Measurements from ENCODE around the gene ESPN.
"Not testable (repeated sequence)": the region's sequence is repeated elsewhere in the genome, so short reads cannot be mapped to it uniquely, and the experiment has no call there.

ESPN gene

DNA sequence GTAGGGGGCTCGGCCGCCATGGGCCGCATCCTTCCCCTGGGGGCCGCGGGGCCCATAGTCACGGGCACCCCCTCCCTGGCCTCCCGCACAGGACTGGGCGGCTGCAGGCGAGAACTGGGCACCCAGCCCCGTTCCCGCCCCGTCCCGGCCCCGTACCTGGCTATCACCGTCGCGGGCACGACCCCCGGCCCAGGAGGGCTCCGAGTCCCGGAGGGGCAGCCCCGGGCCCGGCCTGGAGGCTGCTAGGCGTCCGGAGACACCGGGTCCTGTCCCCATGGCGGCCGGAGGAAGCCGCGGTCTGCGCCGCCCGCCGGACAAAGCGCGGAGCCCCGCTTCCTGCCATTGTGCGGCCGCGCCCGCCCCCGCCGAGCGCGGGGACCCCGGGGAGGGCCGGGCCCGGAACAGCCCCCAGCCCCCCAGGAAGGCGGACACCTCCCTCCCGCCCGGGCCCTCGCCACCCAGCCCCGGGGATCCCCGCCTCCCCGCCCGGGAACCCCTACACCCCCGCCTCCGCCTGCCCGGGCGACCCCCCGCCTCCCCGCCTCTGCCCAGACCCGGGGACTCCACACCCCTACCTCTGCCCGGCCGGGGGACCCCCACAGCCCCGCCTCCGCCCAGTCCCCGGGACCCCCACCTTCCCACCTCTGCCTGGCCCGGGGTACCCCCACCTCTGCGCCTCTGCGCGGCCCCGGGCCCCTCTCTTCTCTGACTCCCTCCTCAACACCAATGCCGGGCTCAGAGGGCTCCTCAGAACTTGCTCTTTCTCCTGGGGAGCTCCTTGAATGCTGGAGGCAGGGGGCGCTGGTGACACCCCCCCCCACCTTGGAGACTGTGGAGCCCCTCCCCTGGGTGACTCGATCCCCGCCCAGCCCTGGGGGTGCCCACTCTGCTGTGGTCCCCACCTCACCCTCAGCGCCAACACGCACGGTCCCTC lies 60.9 kb downstream of the ESPN start:
- DNase-seq: peak in 1 of 2 experiments; percentile 33

DNA sequence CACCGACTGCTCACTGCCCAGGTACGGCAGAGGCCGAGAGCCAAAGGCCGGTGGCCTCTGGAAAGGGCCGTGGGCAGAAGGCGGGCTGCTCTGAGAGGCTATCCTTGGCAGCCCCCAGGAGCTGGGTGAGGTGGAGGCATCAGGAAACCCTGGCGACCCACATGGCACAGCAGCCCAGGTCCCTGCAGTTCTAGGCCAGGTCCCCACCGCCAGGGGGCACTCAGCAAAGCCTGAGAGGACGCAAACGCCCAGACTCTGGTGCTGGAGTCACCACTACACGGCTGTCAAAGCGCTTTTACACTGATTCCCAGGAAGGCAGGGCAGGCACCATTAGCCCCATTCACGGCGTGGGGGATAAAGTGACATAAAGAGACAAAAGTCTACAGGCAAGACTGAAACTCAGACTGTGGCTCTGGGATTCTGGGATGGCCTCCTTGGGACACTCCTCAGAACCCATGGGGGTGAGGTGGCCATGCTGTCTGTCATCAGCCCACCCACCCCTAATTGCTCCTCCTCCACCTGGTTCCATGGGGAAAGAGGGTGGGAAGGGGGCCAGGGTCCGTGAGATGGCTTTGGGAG lies 61.9 kb downstream of the ESPN start:
- DNase-seq: peak; percentile 74 to 98

DNA sequence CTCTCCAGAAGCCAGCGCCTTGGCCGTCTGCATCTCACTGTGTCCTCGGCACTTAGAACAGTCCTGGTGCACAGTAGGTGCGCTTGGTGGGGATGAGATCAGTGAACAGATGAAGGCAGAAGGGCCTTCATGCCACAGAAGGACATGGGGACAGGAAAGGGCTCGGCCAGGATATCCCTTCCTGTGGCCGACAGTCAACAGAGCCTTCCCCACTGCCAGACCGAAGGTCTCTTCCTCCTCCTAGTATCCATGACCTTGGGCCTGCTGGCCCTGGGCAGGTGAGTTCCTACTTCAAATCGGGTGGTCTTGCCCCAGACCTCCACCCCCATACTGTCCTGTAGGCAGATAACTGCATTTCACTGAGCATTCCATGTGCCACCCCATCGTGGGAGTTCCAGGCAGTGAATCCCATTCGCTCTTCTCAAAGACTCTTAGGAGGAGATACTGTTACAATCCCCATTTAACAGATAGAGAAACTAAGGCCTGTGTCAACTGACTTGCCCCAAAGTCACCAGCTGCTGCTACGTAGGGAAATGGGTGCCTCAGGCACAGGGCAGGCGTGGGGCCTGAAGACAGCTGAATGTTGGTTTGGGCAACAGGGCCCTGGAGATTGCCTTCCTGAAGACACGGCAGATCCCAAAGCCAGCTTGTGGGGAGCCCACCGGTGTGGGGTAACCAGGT lies 63.4 kb downstream of the ESPN start:
- no peak for DNase-seq

DNA sequence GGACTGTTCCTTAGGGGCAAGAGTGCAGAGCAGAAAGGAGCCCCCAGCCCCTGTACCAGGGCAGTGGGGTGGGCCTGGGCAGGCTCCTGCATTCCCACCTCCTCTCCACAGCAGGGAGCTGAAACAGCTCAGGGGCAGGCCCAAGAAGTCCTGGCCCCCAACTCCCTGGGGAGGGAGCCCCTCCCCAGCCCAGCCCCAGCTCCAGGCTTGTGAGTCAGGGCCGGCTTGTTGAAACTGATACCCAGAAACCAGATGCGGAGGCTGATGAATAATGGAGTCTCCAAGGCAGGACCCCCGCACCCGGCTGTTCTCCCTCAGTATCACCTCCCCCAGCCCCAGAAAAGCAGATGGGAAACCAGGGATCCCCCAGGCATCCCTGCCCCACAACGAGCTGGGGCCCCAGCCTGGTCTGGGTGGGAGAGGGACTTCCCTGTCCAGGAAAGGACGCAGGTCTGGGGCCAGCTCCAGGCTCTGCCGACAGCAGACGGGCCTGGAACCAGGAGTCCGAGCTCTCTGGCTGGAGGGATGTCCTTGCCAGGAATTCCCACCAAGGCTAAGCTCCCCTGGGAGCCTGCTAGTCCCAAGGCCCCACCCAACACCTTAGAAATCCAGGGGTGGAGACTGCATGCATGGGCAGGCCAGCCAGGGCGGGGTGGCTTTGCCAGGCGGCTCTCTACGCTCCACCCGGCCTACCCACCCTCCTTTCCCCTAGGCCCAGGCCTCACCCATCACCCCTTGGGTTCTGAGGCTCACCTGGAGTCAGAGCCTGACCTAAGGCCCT lies 64.2 kb downstream of the ESPN start:
- DNase-seq: peak; percentile 84 to 94

DNA sequence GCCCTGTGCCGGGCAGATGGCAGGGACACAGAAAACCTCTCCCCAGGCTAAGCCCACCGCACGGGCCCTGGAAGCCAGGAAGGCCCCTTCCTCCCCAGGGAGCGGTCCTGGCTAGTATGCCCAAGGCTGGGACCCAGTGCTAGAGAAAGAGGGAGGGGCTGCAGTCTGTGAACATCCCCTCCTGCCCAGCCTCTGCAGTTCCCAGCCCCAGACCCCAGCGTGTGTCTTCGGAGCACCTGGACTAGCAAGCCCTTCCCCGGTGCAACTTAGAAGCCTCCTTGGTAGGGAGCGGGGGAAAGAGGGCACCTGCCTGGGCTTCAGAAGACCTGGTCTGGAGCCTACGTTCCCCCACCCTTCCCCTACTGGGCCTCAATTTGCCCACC lies 64.8 kb downstream of the ESPN start:
- DNase-seq: peak; percentile 70 to 89

DNA sequence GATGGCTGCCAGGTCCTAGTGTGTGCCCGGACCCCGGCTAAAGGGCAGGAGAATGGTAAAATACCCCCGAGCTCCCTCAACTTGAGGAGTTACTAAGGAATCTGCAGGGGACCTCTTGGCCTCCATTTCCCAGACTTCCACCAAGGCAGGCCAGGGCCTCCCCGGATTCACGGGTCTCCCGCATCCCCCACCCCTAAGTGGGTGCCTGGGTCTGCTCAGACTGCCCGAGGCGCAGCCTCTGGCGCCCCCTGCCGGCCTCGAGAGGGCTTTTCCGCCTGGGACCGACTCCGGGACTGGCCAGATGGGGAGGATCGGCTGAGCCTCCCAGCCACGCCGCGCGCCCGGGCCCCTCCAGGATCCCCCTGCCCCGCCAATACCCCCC lies 65.2 kb downstream of the ESPN start:
- DNase-seq: peak; percentile 67 to 92

DNA sequence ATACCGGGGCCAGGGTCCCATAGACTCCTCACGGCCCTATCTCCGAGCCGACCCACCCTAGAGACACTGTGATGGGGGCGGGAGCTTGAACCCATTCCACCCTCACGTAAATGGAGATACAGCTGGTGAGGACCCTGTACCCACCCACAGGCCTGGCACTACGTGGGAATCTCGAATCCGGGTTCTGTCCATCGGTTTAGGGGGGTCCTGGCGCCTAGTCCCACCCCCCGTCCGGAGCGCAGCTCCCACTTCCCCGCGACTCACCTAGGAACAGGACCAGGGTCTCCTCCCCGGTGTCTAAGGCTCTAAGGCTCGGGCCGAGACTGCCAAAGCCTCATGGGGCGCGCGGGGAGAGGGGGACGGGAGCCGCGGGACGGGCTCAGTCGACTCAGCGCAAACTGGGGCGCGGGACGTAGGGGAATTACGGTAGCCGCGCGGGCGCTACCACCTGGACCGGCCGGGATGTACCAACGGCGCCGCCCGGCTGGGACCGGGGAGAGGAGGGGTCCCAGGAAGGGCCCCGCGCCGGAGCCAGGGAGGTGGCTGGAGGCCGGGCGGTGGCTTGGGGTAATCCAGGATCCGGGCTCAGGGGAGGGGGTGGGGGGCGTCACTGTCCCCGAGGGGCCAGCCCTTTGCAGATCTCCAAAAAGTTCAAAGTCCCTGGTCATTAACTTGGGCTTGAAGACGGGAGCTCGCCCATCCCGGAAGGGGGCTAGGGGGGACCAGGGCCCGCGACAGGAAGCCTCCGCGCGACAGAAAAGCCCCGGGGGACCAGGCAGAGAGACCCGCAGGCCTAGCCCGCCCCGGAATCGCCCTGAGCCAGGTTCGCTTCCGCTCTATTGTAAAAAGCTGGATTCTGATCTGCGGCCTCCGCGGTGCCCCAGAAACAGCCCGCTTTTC lies 65.9 kb downstream of the ESPN start:
- peak; percentile 76 to 94 for DNase-seq

DNA sequence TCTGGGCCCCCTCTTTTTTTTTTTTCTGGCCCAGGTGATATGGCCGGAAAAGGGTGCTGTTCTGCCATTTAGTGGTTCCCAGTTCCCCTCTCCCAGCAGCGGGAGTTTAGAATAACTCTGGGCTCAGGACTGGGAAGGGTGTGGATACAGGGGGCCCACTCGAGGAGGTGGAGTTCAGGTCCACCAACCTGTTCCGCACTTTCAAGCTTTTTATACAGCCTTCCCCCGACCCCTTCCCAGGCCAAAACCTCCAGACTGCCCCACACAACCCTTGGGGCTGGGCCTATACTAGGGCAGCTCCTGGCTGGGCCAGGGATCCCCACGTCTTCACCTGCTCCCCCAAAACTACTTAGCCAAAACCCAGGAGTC lies 66.5 kb downstream of the ESPN start:
- no peak for DNase-seq

DNA sequence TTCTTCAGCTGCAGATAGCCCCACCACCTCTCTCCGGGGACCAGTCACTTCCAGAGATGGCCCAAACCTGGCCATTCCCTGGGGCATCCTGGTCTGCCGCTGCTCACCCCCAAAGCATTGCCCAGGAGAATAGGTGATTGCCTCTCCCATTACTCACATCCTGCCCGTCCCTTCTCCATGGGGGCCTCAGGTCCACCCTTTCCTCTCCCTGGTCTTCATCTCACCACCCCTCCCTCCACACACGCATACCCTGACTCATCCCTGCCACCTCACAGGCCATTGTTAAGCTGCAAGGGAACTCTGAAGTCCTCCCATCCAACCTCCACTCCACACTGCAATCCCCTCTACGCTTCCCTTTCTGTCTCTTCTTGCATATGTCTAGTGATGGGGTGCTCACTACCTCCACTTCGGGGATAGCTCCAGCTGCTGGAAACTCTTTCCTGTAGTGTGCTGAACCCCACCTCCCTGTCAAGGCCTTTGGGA lies 66.9 kb downstream of the ESPN start, which contains the start of gene PLEKHG5:
Gene PLEKHG5 (minus strand): TSS at position 188 of the 483 bp plus-strand sequence. CDS start 14,096 bp downstream, outside the sequence.
- no peak for DNase-seq

DNA sequence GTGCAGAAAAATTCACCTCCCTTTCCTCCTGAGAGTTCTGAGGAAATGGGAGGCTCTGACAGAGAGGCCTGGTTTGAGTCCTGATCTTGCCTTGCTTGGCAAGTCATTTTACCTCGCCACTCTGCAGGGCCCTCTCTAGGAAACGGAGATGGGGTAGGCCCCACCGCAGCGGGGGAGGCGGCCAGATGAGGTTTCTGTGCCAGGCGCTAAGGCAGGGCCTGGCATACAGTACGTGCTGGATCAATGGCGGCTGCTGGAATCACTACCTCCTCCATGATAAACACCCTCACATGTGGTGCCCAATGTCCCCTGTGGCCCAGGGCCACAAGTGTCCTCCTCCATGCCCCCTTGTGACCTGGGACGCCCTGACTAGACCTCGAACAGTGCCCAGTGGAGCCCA lies 67.4 kb downstream of the ESPN start:
- no peak for DNase-seq

DNA sequence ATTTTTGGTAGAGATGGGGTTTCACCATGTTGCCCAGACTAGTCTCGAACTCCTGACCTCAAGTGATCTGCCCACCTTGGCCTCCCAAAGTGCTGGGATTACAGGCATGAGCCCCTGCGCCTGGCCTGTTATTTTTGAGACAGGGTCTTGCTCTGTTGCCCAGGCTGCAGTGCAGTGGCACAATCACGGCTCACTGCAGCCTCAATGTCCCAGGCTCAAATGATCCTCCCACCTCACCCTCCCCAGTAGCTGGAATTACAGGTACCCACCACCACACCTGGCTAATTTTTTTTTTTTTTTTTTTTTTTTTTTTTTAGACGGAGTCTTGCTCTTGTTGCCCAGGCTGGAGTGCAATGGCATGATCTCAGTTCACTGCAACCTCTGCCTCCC lies 69.3 kb downstream of the ESPN start:
- DNase-seq: not testable (repeated sequence)

DNA sequence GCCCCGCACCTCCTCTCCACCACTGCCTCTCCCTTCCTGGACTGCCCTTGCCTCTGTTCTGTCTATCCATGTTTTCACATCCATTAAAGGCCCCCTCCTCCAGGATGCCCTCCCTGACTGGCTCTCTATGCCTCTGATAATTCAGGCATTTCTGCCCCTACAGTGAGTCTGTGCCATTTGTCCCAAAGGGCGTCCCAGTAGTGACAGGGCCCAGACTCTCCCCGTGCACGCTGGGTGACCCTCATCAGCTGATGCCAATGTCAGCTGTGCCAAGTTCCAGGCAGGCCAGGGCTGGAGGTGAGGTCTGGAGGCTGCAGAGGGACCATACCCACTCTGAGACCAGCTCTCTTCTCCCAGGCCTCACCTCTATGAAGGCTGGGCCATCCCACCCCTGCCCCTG lies 70.1 kb downstream of the ESPN start:
- no peak for DNase-seq

DNA sequence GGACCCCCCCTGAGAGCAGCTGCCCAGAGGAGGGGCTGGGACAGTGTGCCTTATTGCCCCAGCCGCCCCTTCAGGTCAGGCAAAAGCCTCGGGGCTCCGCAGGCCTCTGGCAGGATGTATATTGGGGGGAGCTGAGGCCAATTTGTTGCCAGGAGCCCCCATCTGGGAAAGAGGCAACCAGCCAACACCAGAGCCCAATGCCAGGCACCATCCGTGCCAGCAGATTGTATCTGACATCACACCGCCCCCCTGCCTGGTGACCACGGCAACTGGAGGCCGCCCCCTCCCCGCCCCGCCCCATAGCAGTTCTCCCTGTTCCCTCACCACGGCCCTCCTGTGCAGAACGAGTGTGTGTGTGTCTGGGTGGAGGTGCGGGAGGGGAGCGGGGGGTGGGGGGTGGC lies 70.5 kb downstream of the ESPN start:
- no peak for DNase-seq

DNA sequence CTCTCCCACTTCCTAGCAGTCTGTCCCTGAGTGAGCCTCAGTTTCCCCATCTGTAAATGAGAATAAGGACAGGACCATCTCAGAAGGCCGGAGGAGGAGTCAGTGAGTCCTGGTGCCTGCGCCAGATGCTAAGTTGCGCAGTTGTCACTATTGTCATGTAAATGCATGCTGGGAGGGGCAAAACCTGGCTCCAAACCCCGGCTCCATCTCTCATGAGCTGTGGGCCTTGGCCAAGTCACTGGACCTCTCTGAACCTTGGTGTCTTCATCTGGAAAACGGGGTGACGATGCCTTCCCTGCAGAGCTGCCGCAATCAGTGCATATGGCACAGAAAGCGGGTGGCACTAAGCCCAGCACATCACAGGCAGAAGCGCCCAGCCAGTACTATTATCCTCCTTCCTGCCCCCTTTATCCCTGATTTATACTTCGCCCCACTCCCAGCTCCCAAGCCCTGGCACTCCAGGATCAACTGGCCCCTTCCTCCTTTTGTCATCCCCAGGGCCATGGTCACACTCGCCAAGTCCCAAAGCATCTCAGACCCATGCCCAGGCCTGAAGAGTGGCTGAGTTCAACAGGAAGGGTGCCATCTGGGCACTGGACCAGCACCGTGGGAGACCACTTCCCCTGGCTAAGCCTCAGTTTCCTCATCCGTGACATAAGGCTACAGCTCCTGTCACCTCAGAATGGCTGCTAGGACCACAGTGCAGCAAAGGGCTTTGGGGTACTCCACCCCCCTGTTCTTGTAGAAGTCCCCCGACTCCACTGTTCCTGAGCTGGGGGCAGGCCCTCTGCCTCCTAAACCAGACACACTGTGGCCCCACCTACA lies 71.2 kb downstream of the ESPN start:
- DNase-seq: no peak

DNA sequence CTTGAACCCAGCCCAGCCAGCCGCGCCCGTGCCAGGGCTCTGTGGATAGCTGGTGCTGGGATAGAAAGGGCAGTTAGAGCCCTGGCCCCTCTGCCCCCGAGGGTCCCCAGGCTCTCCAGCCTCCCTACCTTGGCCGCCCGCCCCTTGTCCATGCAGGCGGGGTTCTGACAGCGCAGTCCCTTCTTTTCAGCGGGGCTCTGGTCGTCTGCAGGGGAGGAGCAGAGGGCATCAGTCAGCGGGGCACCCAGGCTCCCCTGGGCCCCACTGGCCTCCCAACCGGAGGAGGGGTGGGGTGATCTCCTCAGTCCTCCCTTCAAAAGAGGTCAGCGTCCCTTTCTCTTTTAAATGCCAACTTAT lies 71.8 kb downstream of the ESPN start:
- no peak for DNase-seq

DNA sequence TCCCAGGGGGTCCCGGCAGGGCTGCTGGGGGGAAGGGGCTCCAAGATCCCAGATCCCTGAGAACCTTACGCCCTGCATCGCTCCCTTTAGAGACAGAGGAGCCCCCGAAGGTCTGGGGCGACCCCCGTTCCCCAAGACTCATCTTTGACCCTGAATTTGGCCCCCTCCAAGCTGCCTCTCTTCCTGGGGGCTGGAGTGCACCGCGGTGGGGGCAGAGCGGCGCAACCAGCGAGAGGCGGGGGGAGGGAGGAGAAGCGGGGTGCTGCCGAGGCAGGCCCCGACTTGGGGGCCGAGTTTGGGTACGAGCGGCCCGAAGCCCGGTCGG lies 72.3 kb downstream of the ESPN start:
- DNase-seq: no peak

DNA sequence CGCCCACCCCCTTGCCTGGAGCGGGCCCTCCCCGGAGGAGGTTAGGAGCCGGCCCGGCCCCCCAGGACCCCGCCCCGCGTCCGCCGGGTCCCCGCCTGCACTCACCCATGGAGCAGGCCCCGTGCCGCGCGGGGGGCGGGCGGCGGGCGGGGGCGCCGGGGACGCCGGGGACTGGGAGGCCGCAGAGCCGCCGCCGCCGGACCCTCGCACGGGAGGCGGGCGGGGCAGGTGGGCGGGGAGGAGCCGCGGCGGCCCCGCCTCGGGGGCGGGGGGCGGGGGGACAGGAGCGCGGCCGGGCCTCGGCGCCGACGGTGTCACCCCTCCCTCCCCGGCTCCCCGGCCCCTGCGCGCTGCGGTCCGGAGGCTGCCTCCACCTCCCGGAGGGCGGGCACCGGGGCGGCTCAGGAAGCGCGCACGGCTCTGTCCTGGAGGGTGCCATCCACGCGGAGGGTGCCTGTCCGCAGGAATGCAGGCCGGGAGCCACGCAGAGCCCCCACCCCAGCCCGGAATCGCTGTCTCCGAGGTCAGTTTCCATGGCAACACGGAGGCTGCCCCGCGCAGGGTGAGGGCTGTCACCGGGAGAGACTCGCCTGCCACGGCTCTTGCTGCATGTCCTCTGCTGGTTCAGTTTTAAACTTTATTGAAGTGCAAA lies 72.8 kb downstream of the ESPN start:
- peak; percentile 46 to 73 for DNase-seq

DNA sequence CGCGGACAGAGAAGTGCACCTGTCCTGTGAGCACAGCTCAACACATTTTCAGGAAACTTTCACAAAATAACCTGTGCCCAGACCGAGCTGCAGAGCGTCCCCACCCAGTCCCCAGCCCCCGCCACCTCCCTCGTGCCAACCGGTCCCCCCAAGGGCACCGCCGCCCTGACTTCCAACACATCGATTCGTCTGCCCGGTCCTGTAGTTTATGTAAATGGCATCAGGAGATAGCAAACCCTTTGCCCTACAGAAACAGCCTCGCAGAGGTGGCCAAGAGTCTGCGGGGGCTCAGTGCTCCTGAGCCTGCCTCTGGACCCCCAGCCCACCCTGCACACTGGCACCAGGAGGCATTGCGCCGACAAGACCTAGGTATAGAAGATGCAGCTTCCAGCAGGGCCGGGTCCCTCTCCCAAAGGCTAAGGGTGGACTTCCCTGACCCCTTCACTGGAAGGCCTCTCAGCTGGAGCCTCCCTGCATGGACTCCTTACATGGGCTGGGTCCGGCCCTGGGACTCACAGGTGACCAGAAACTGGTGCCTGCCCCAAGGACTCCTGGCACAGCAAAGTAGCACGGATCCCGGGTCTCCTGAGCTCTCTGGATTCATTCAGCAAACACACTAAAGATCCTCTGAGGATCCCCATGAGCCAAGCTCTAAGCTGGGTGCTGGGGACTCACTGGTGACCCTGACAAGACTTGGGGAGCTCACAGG lies 73.4 kb downstream of the ESPN start:
- peak in 1 of 2 experiments; percentile 49 for DNase-seq

DNA sequence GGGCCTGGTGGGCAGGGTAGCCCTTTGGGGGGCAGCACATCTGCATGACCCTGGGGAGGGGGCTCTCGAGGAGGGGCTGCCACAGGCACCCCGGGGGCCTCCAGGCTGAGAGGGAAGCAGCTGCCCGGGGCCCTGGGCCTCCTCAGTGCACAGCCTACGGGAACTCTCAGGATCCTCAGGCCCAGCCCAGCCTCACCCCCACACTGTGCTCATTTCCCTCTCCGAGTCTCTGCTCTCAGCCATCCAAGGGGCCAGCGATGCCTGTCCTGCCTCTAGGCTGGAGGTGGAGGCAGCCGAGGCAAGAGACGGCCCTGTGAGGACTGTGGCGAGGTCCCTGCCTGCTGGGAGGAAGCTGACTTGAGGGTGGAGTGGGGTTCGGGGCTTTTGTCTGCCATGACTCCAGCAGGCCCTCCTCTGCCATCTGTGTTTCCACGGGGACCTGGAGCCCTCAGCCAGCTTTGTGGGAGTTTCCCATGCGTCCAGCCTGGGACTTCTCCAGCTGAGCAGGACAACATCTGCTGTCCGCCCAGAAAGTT lies 74.1 kb downstream of the ESPN start:
- no peak for DNase-seq

DNA sequence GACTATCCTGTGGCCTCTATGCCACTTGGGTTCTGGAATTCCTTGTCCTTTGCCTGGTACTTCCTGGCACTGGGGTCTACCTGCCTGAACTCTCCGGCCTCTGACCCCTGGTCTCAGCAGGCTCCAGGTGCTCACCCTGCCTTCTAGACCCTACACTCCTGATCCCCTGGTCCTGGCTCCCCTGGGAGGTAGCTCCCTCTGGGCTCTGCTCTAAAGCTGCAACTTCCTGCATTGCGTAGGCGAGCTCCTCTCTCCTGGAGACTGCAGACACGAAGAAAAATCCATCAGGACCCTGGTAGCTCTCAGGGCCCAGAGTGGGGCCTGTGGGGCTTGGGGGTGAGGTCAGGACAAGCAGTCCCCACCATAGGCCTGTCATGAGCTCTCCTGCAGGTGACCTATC lies 74.7 kb downstream of the ESPN start:
- DNase-seq: no peak

All from NCI-H526 (cell line).